Stimulated activated CD8-positive, alpha-beta memory T cell treated with anti-CD3 and anti-CD28 coated beads, Interleukin-7, amount 100 ng/mL, for 24 hours (primary cell): ENCODE measurements around the gene WDR18.
A peak's percentile ranks its signal among the peaks of the same experiment; 100 is the strongest.

Source experiments
- DNase-seq: peaks from one replicate; pipeline ENCODE4 v3.0.0-alpha.2; 2020; ENCODE audit warnings: low read depth

The WDR18 gene

GRCh38 chr19:964761-965694, 19.1 kb upstream of the WDR18 start:
- no peak for DNase-seq

DNA sequence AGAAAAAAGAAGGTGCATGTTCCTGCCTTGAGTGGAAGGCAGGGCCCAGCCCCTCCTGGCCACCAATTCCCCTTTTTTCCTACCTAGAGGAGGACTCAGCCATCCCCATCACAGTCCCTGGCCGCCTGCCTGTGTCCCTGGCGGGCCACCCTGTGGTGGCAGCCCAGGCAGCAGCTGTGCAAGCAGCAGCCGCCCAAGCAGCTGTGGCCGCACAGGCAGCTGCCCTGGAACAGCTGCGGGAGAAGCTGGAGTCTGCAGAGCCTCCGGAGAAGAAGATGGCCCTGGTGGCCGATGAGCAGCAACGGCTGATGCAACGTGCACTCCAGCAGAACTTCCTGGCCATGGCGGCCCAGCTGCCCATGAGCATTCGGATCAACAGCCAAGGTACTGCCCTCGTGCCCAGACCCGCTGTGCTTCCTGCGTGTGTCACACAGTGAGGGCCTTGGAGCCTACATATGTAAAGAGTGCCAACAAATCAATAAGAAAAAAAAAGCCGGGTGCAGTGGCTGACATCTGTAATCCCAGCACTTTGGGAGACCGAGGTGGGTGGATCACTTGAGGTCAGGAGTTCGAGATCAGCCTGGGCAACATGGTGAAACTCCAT, 17.6 kb upstream of the WDR18 start:
- DNase-seq = no peak

DNA sequence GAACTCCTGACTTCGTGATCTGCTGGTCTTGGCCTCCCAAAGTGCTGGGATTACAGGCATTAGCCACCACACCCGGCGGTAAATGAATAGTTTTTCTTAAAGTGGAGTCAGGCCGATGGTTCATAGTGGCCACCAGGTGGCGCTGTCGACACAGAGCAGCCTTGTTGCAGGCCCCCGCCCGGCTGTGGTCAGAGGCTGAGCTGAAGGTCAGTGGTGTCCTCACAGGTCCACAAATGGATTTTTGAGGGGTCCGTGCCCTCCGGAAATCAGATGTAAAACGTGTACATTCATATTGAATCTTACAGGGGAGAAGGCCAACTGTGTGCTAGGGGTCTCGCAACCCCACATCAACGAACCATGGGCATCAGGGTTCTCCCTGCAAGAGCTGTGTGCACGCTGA, 13.4 kb upstream of the WDR18 start:
- no peak for DNase-seq

GRCh38 chr19:971795-972194, 12.3 kb upstream of the WDR18 start:
- no peak for DNase-seq

GRCh38 chr19:972281-972680, 11.9 kb upstream of the WDR18 start:
- DNase-seq = no peak

DNA sequence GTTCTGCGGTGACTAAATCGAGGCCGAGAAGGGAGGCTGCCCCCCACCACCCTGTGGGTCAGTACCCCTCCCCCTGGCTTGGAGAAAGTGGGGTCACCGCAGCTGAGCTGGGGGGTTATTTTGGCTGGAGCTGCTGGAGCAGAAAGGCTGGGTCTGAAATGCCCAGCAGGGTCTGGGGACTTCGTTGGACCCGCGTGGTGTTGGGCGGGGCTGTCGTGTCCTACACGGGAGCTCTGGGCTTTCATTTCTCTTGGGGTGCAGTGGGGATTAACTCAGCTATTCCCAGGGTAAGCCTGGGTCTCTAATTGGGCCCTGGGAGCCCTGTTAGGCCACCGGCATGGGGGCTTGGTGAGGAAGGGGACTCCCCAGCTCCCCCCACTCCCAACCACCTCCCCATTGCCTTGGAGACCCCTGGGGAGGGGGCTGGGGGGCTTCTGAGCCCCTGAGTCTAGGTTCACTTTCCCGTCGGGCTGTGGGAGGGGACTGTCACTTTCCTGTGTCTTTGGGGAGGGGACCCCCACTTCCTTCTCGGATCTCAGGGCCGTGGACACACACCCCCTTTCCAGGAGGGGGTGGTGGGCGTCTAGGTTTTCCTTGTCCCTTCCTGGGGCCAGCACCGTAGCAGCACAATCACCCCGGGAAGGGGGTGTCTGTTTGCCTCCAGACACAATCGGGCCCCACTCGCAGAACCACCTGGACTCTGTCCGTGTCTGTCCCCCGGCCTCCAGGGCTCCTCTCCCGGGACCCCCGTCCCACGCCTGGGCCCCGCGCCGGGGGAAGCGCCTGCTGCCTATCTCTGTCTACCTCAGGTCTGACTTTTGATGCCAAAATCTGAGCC, 10.2 kb upstream of the WDR18 start:
- no peak for DNase-seq

DNA sequence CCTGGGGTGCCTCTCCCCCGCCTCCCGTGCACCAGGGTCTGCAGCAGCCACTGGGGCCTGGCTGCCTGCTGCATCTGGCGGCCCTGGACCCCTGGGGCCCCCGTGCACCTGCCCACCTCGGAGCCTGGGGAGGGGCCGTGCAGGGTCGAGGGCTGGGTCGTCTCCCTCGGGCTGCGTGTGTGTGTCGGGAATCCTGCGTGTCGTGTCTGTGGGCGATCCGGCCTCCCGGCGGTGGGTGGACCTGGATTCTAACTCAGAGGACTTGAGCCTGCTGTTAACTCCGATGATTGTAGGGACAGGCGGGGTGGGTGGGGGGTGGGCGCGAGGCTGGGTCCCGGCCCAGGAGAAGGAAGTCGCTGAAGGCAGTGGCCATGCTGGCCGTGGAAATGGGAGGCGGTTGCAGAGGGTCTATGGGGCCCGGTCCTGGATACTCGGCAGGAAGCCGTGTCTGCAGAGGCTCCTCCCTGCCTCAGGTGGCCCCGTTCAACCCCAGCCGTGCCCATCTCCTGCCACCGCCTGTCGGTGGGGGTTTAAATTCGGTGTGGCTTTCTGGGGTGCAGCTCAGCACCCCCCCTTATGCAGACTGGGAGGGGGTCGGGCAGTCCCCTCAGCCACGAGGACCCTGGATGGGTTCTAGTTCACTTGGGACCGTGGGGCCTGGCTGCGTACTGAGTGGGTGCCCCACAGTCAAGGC, 9.4 kb upstream of the WDR18 start:
- DNase-seq = no peak

DNA sequence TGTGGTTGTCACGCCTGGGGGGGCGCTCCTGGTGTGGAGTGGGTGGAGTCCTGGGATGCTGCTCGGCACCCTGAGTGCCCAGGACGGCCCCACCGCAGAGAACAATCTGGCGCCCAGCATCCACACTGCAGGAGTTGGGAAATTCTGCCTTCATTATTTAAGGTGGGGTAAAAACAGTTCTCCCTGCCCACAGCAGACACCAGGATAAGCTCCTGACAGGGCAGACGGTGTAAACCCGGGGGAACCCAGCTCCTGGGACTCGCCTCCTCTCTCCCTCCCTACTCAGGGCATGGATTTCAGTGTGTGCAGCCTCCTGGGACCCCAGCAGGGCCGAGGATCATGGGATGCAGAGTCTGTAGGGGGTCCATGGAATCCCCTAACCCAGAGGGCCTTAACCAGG, 7.7 kb upstream of the WDR18 start:
- no peak for DNase-seq

DNA sequence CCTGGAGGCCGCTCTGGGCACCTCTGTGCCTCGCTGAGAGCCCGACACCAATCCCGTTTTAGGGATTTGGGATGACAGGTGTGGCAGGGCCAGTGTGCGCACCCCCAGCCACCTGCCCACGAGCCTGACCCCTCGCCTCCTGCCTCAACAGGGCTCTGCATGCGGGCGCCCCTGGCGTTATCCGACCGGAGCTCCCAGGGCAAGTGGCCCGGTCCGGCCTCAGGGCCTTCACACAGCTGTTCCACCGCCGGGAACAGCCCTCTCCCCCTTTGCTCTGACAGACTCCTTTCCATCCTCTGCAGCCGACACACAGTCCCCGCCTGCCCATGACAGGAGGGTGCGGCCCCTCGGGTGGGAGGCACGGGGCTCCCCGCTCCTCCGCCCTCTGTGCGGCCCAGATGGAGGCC, 7.1 kb upstream of the WDR18 start:
- DNase-seq = no peak

DNA sequence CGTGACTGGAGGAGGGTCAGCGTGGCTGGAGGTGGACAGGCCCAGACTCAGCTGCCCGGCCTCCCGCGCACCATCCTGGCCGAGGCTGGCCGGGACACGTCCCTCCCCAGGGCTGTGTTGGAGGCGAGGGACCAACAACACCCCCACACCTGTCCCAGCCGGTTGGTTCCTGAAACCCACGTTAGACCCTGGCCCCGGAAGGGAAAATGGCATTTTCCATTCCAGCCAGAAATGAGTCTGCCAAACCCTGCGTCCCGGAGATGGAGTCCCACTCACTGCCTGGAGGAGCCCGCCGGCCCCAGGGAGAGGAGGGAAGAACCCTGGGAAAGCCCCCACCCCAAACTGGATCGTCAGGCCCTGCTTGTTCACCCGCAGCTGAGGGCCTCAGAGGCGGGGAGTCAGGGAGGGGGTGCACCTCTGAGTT, 4.8 kb upstream of the WDR18 start:
- no peak for DNase-seq

DNA sequence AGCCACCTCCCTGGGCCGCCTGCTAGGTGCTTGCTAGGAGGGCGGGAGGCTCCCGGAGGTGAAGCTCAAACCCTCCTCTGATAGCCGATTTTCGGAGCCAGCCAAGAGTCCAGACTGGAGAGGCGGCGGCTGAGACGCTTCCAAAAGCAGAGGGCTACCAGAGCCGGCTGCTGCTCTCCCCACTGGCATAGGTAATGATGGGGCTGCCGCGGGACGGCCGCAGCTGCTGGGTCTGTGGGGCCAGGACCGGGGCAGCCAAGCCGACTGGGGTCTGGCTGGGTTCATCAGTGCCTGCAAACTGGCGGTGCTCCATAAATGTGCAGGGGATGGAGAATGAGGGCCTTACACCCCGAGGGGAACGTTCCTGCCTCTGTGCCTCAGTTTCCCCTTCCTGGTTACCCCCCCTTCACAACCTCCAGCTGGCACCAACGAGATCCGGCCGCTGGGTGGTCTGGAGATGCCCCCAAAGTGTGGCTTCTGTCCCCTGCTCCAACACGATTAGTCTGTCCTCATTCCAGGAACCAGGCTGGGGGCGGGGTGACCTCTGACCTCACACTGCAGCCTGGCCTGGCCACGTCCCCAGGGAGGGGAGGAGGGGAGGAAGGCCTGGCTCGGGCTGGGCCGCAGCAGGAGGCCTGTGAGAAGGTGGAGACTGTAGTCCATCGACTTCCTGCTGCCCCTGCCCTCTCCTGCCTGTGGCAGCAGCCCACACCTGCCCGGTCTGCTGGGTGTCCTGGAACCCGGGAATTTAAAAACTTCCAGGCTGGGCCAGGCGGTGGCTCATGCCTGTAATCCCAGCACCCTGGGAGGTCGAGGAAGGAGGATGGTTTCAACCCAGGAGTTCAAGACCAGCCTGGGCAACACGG, 3.8 kb upstream of the WDR18 start:
- DNase-seq = no peak

GRCh38 chr19:982567-983170, 1.5 kb upstream of the WDR18 start:
- DNase-seq = peak; percentile 55

- DNase-seq = no peak
These were observed 1.9 kb downstream of the WDR18 start for GRCh38 chr19:986083-986482.

DNA sequence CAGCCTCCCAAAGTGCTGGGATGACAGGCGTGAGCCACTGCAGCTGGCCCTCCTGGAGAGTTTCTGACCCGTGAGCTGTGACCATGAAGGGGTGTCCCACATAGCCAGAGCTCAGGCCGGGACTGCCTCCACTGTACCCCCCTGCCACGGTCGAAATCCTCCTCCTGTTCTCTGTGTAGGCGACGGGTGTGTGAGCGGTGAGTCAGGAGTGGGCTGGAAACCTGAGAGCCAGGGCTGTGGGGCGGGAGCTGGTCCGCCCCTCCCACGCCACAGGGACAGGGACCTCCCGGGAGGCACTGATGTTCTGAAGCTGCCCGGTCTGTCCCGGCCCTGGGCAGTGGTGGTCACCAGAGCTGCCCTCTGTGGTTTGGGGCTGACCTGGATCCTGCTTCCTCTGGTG, 3.9 kb downstream of the WDR18 start:
- no peak for DNase-seq

GRCh38 chr19:988510-988909, 4.4 kb downstream of the WDR18 start:
- no peak for DNase-seq

GRCh38 chr19:989381-990081, 5.4 kb downstream of the WDR18 start:
- DNase-seq = no peak

- no peak for DNase-seq
These were observed 6.0 kb downstream of the WDR18 start for GRCh38 chr19:990119-990571.

GRCh38 chr19:990746-991145, 6.6 kb downstream of the WDR18 start:
- no peak for DNase-seq

GRCh38 chr19:991174-991931, 7.2 kb downstream of the WDR18 start:
- peak; percentile 49 for DNase-seq
